Endothelial cell of umbilical vein (primary cell): ENCODE measurements around the gene SYT2. TPM values are rescaled to one million over a fixed set of nuclear protein-coding genes. Genes with fewer than 3 reads are reported as not detected.

Experiments used
- BruUV-seq: library from RNA; stranded (reverse); fragments of 400-500 nt; replicated peaks from 2 replicates; lab custom pipeline; 2021; lab: Mats Ljungman, UMichigan
- CTCF ChIA-PET: fragments of 300-600, 350-600 bp; sonication (Branson Sonifier 250); formaldehyde crosslinking; loops from one replicate; lab custom pipeline; 2021; ENCODE audit warnings: antibody characterized with exemption, inconsistent platforms; lab: Charles Lee
- POLR2A ChIA-PET: fragments of 300-600, 350-600 bp; sonication (Branson Sonifier 250); formaldehyde crosslinking; loops from one replicate; lab custom pipeline; 2021; ENCODE audit warnings: antibody characterized with exemption, inconsistent platforms; lab: Charles Lee
- DNase-seq: peaks from one replicate; pipeline ENCODE4 v3.0.0-alpha.2; 2011; ENCODE audit warnings: low read depth, low spot score
- FAIRE-seq: peaks from 2 replicates; lab custom pipeline; 2011; peaks lifted over from hg19 to GRCh38; lab: Jason Lieb, UNC
- H2AFZ ChIP-seq: 2 replicates; pipeline ENCODE4 v1.6.0; 2012; ENCODE audit warnings: low read depth, low read length, control low read depth, inconsistent platforms
- H3K27ac ChIP-seq: 2 replicates; pipeline ENCODE4 v1.5.1; 2011; ENCODE audit warnings: low read depth, mild to moderate bottlenecking, control low read depth, low read length, moderate library complexity; ENCODE audit not compliant: insufficient read depth
- H3K27me3 ChIP-seq, 2 experiments: 2 replicates each; pipeline versions ENCODE4 v1.6.0 to v1.6.1; 2011; ENCODE audit warnings: low read length in 2 of 2, mixed read lengths in 1 of 2; ENCODE audit not compliant: control insufficient read depth in 2 of 2, insufficient read depth in 2 of 2
- H3K36me3 ChIP-seq, 2 experiments: 2 replicates in 1 of 2; 3 replicates in 1 of 2; pipeline ENCODE4 v1.5.1; 2011; ENCODE audit warnings: low read length in 2 of 2, mild to moderate bottlenecking in 1 of 2, moderate library complexity in 1 of 2; ENCODE audit not compliant: control insufficient read depth in 2 of 2, insufficient read depth in 2 of 2; ENCODE audit errors: extremely low read depth in 1 of 2
- H3K4me1 ChIP-seq: 3 replicates; pipeline ENCODE4 v1.5.1; 2011; ENCODE audit warnings: mild to moderate bottlenecking, low read length; ENCODE audit not compliant: control insufficient read depth, insufficient read depth; ENCODE audit errors: extremely low read depth
- H3K4me2 ChIP-seq: 2 replicates; pipeline ENCODE4 v1.6.1; 2011; ENCODE audit warnings: low read length, control low read depth, mixed read lengths; ENCODE audit not compliant: insufficient read depth
- H3K4me3 ChIP-seq, 3 experiments: fragments of 200-600 bp in 1 of 3; sonication (generic), shearing (Covaris generic) in 1 of 3; replicated peaks in 1 of 3; 2 replicates each; pipeline ENCODE4 v1.5.1; 2011 to 2016; ENCODE audit warnings: control low read depth in 3 of 3, low read length in 3 of 3, mild to moderate bottlenecking in 2 of 3, inconsistent platforms in 1 of 3, low read depth in 1 of 3, moderate library complexity in 1 of 3; ENCODE audit not compliant: insufficient read depth in 1 of 3
- H3K79me2 ChIP-seq: 2 replicates; pipeline ENCODE4 v1.6.0; 2012; ENCODE audit warnings: low read length, inconsistent platforms; ENCODE audit not compliant: control insufficient read depth, insufficient read depth
- H3K9ac ChIP-seq: replicated peaks from 2 replicates; pipeline ENCODE3; 2011; ENCODE audit warnings: low read length, control low read depth; ENCODE audit not compliant: insufficient read depth; ENCODE audit errors: extremely low read depth
- H3K9me1 ChIP-seq: replicated peaks from 3 replicates; pipeline ENCODE4 v1.6.0; 2011; ENCODE audit warnings: mild to moderate bottlenecking, low read length; ENCODE audit not compliant: control insufficient read depth, insufficient read depth; ENCODE audit errors: extremely low read depth
- H3K9me3 ChIP-seq: replicated peaks from 2 replicates; pipeline ENCODE4 v1.5.1; 2012; ENCODE audit warnings: low read length, inconsistent platforms; ENCODE audit not compliant: control insufficient read depth, insufficient read depth
- H4K20me1 ChIP-seq: replicated peaks from 2 replicates; pipeline ENCODE3; 2011; ENCODE audit warnings: mild to moderate bottlenecking, low read length; ENCODE audit not compliant: control insufficient read depth, insufficient read depth; ENCODE audit errors: extremely low read depth
- EZH2 ChIP-seq: IDR thresholded peaks from 2 replicates; pipeline ENCODE4 v1.6.1; 2012; ENCODE audit warnings: borderline replicate concordance, low read depth, mild to moderate bottlenecking, moderate library complexity, low read length, inconsistent platforms; ENCODE audit not compliant: severe bottlenecking
- FOS ChIP-seq: IDR thresholded peaks from 2 replicates; pipeline ENCODE4 v1.6.1; 2011; ENCODE audit warnings: mild to moderate bottlenecking, low read length, moderate library complexity, borderline replicate concordance; ENCODE audit not compliant: insufficient read depth
- MYC ChIP-seq: IDR thresholded peaks from one replicate; pipeline ENCODE4 v1.6.1; 2011; ENCODE audit warnings: mild to moderate bottlenecking, low read depth, low read length
- POLR2A ChIP-seq: IDR thresholded peaks from 2 replicates; pipeline ENCODE4 v1.6.1; 2012; ENCODE audit warnings: low read depth, mild to moderate bottlenecking, control low read depth, low read length
- POLR2AphosphoS5 ChIP-seq: IDR thresholded peaks from 2 replicates; pipeline ENCODE4 v1.6.1; 2012; ENCODE audit warnings: low read depth, mild to moderate bottlenecking, control low read depth, low read length, moderate library complexity; ENCODE audit not compliant: insufficient read depth
- dilution Hi-C: fragments of 300-500 bp; cut with MboI; formaldehyde crosslinking; loops from one replicate; pipeline ENCODE4 v1.15.0; 2019; ENCODE audit warnings: low sequenced_read_pairs; ENCODE audit not compliant: extremely low pct_ligation_motif_present
- intact Hi-C: fragments of 100-400 bp; cut with micrococcal nuclease; formaldehyde crosslinking; loops from one replicate; pipeline ENCODE4 v1.10.0; 2022
- polyA plus RNA-seq, 4 experiments: library from polyadenylated mRNA; depleted of rRNA in 3 of 4; stranded (reverse) in 3 of 4; unstranded in 1 of 4; fragments of >200 nt; gene quantifications; 2 replicates each; pipeline versions ENCODE4 v1.2.1 to v1.2.3, GENCODE V29; 2011 to 2012; ENCODE audit warnings: missing spikeins in 1 of 4
- total RNA-seq: library from RNA; stranded (reverse); gene quantifications from 2 replicates; pipeline ENCODE4 v1.2.3, GENCODE V29; 2021
- TF ChIP-seq, protein P1 (sequence below), 2 donors: IDR thresholded peaks; 1 replicate in 1 of 2; 2 replicates in 1 of 2; pipeline ENCODE4 v1.5.1; 2011; ENCODE audit warnings: low read length in 2 of 2, mild to moderate bottlenecking in 2 of 2, moderate library complexity in 2 of 2, control low read depth in 1 of 2, inconsistent platforms in 1 of 2, low read depth in 1 of 2; ENCODE audit not compliant: insufficient read depth in 1 of 2; ENCODE audit errors: extremely low read depth in 1 of 2
- TF ChIP-seq, protein P2 (sequence below): IDR thresholded peaks from 2 replicates; pipeline ENCODE4 v1.6.1; 2011; ENCODE audit not compliant: insufficient read depth, insufficient read length

The SYT2 gene
- total and polyA plus RNA-seq, 2 donors (not counting 3 experiments of a cell fraction or from before 2014, with no cell fraction given) = not detected

DNA sequence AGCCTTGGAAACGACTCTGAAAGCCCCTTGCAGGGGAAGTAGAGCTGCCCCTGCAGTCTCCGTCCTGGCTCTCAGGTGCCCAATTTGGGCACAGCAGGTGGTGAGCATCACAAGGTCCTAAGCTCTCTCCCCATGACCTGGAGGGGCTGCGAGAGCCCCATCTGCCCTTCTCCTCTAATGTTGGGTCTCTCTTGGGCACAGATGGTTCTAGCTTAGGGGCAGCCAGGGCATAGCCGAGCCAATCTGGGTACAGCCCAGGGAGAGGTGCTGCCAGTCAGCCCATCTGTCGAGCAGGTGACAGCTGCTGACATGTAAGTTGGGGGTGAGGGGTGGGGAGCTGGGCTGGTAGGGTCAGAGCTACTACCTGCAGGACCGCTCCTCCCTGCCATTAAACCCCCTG is 50.7 kb downstream of the SYT2 start:
- Histone ChIP-seq H2AFZ (no peak overlapping the region), H3K9ac (no peak overlapping the region), H4K20me1 (no peaks in the 10 kb centered on the region), H3K79me2 (no peaks in the 10 kb centered on the region), H3K4me1 (peaks cover 6% of the 10 kb centered on the region), H3K27me3 (peaks cover 10% of the 10 kb centered on the region in 2 experiments), H3K27ac (no peak overlapping the region), H3K4me2 (no peak overlapping the region), H3K4me3 (no peak overlapping the region), H3K9me1 (no peaks in the 10 kb centered on the region), H3K9me3 (no peaks in the 10 kb centered on the region), H3K36me3 (no peaks in the 10 kb centered on the region)
- ChIA-PET CTCF (interaction anchor here (0.8 to 4.5 kb wide), 8 partner anchors 11 to 471 kb away, joined by 3 to 31 read pairs (median 3); no protein-coding TSS in a partner anchor), POLR2A (no interaction called here)
- DNase-seq = no peak
- dilution Hi-C loops = no loop called here
- no peak for FAIRE-seq
- TF ChIP-seq, protein P1, sequence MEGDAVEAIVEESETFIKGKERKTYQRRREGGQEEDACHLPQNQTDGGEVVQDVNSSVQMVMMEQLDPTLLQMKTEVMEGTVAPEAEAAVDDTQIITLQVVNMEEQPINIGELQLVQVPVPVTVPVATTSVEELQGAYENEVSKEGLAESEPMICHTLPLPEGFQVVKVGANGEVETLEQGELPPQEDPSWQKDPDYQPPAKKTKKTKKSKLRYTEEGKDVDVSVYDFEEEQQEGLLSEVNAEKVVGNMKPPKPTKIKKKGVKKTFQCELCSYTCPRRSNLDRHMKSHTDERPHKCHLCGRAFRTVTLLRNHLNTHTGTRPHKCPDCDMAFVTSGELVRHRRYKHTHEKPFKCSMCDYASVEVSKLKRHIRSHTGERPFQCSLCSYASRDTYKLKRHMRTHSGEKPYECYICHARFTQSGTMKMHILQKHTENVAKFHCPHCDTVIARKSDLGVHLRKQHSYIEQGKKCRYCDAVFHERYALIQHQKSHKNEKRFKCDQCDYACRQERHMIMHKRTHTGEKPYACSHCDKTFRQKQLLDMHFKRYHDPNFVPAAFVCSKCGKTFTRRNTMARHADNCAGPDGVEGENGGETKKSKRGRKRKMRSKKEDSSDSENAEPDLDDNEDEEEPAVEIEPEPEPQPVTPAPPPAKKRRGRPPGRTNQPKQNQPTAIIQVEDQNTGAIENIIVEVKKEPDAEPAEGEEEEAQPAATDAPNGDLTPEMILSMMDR (IDR thresholded peaks at IDR 0.05; ENCODE audit: extremely low read depth in 1 of 2, insufficient read depth in 1 of 2, low read depth in 1 of 2, low read length in 2 of 2) = no peak
- TF ChIP-seq FOS = no peak
- TF ChIP-seq POLR2A = no peak
- TF ChIP-seq POLR2AphosphoS5 = no peak
- TF ChIP-seq MYC = no peak
- TF ChIP-seq, protein P2, sequence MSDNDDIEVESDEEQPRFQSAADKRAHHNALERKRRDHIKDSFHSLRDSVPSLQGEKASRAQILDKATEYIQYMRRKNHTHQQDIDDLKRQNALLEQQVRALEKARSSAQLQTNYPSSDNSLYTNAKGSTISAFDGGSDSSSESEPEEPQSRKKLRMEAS = no peak
- TF ChIP-seq EZH2 = no peak
- BruUV-seq = no TSS peak
- intact Hi-C loops = loop anchor here (5.0 kb wide), 1 partner anchor 33 kb away; no protein-coding TSS in a partner anchor
